ENCODE results near the gene GPN2.
A peak's percentile ranks its signal among the peaks of the same experiment; 100 is the strongest.

GPN2 gene

DNA sequence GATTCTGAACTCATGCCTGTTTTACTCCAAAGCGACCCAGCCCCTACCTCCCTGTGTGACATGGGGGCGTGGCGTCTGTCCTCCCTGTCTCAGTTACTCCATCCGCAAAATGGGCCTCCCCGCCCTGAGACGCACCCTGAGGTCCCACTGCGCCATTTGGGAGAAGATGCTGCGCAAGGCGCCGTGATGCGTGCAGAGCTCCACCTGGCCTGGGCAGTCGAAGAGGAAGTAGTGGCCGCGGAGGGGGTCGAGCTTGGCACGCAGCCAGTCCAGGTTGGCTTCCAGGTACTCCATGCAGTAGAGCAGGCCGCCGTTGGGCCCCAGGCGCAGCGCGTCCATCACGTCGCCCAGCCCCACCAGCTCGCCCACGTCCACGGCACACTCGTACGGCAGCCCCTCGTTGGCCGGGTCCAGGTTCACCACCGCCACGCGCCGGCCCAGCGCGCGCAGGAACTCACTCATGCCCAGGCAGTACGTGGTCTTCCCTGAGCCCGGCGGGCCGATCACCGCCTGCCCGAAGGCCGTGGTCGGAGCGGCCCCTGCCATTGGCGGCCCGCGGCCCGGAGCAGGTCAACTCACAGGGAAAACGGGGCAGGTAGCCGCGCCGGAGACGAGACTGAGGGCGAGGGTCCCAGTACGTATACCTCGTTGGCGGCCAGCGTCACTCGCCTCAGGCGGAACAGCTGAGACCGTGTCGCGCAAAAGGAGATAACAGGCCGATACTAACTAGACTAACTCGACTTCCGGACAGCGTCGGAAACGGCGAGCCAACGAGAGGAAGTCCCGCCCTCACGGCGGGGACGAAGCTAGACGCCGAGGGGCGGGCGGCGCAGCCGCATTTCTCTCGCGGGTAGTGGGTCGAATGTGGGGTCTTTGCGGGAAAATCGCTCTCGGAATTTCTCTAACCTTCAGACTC lies at the start of gene GPN2:
TSS of gene GPN2 (minus strand) at position 733 of the 916 bp plus-strand sequence. CDS start at position 546, 187 bp downstream.
- peak; percentile 93 for DNase-seq (ENCODE audit: low spot score)

DNA sequence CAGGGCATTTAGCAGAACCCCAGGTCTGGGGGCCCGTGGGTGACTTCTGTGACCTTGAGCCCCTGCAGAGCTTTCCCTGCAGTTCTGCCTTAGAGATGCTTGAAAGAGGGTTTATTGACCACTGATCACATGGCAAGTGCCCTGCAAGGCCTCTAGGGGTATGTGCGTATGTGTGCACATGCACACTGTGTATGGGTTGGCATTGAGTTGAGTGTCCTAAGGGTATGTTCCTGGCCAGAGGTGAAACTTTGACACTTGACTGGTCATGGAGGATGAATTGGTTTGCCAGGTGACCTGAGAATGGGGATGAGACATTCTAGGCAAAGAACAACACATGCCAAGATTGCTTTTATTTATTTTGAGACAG lies 48.6 kb upstream of the GPN2 start:
- no peak for DNase-seq (ENCODE audit: low spot score)

DNA sequence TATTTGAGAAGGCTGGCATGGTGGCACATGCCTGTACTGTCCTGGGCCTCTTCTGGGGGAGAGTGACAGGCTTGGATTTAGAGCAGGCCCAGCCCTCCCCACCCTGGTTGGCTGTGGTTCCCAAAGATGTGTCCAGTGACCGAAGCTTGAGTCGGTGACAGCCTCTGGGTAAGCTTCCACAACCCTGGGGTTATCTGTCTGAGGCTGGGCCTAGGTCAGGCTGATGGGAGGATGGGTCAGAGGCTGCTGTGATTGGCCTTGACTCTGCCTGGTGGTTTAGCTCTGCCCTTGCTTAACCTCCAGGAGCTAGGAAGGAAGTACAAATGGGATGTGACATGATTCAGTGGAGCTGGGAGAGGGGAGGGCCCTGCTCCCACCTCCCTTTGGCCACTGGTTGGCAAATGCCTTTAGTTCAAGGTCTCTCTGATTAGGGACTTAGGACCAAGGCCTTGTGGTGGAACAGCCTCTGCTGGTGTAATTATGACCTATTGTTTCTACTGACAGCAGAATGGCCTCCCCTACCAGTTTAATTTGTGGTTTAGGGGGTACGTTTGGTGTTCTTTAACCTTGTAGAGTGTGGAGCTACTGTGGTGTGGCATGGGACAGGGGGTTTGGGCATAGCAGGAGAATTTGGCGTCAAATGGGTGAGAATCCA lies 48.0 kb upstream of the GPN2 start:
- DNase-seq (ENCODE audit: low spot score), result no peak

DNA sequence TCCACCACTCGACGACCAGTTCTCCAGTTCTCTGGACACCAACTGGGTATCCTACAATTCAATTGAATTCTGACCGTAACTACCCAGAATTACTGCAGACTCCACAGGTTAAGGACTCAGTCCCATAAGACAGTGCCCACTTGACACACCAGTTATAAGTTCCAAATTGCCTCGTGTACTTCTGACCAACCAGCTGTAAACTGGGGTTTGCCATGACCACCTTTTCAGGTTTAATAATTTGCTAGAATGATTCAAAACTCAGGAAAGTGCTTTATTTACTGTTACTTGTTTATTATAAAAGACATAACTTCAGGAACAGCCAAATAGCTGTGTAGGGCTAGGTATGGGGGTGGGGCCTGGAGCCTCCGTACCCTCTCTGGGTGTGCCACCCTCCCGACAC lies 46.7 kb upstream of the GPN2 start:
- no peak for DNase-seq (ENCODE audit: low spot score)

DNA sequence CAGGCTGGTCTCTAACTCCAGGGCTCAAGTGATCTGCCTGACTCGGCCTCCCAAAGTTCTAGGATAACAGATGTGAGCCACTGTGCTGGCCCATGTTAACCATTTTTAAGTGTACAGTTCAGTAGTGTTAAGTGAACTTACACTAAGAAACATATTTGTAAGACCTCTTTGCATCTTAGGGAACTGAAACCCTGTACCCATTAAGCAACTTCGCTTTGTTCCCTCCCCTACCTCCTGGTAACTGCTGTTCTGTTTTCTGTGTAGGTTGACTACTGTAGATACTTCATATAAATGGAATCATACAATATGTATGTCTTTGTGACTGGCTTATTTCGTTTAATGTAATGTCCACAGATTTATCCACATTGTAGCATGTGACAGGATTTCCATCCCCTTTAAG lies 42.4 kb upstream of the GPN2 start:
- no peak for DNase-seq (ENCODE audit: low spot score)

DNA sequence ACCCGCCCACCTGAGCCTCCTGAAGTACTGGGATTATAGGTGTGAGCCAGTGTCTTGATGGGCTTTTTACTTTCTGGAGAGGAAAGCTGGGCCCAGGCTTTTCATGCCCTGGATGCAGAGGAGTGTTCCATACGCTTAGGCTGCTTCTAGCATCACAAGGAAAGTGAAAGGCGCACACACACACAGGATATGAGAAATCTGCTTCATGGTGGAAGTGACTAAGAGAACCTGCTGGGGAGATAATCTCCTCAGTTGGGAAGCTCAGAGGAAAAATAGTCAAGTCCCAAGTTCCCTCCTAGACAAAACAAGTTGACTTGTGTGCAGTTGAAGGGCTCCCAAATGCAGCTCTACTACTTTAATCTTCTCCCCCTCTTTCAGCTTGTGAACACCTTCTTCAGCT lies 33.6 kb upstream of the GPN2 start:
- no peak for DNase-seq (ENCODE audit: low spot score)

DNA sequence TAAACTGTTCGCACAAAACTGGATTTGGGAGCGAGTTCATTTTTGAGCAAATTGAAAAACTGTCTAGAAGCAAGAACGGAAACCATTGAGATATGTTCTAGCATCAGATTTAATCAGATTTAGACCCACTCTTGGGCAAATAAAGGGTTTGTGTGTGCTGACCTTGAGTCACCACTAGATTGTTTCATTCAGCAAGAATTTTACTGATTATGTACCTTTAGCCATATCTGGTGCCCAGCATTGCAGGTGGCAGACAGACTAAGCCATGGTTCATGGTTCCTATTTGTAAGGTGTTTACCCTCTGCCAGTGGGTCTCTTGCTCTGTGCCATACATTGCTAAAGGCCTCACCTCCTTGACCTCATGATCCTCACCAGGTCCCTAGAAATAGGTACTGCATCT lies 32.8 kb upstream of the GPN2 start:
- no peak for DNase-seq (ENCODE audit: low spot score)

DNA sequence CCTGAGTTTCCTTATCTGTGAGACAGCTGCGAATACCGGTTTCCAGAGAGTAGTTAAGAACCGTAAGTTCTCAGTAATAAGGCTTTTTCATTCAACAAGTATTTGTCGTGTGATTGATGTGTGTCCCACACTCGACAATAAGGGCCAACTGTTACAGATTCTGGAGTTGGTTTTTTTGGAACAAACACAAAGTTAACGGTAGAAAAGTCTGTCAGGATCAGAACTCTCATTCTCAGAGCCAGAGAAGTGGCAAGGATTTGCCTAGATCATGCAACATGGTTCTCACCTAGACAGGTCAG lies 32.3 kb upstream of the GPN2 start:
- no peak for DNase-seq (ENCODE audit: low spot score)

DNA sequence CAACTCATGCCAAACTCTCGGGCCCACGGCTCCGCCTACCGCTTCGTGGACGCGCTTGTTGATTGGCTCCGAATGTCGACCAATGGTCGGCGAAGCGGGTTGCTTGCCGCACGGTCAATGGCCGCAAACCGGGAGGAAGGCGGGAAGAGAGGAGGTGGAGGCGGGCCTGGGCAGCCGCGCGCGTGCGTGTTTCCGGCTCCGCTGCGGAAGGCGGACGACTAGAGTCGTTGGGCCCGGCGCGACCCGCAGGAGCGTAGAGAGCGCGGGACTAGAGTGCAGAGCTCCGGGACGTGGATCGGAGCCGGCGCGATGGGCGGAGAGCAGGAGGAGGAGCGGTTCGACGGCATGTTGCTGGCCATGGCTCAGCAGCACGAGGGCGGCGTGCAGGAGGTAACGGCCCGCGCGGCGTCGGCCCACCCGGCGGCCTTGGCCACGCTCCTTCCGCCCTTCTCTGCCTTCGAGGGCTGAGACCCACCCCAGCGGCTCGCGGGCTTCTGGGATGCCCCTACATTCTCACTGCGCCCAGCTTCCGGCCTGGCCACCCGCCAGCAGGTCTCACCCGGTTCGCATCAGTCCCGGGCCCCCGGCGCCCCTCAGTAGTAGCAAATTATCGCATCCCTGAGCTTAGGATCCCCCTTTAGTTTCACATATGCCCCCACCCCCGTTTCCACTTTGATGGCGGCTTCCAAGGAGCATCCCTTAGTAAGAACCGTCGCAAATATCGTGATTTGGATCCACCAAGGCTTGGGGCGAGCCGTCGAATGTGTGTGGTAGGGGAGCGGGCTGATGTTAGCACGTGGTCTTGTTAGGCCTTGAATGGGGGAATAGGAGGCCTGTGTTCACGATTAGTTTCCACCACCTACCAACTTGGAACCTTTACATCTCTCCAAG lies 31.7 kb upstream of the GPN2 start, which contains the start of gene NUDC:
TSS of gene NUDC (plus strand) at position 204 of the 891 bp plus-strand sequence. CDS start at position 310, 106 bp downstream.
- DNase-seq (ENCODE audit: low spot score), result peak; percentile 99

DNA sequence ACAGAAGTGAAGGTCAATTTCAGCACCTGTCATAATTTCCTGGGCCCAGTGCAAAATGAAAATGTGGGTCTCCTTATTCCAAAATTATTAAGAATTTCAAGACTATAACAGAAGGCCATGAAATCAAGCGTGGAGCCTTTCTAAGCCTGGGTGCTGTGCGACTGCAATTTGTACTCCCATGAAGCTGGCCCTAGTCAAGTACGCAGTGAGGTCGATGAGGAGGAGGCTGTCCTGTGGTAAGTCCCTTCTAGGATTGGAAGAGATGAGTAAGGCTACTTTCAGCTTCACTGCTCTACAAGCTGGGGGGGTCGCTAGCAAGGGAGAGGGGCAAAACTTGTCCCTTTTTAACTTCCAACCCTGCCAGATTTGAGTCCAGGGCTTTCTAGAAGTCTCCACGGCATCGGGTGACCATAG lies 31.1 kb upstream of the GPN2 start:
- no peak for DNase-seq (ENCODE audit: low spot score)

DNA sequence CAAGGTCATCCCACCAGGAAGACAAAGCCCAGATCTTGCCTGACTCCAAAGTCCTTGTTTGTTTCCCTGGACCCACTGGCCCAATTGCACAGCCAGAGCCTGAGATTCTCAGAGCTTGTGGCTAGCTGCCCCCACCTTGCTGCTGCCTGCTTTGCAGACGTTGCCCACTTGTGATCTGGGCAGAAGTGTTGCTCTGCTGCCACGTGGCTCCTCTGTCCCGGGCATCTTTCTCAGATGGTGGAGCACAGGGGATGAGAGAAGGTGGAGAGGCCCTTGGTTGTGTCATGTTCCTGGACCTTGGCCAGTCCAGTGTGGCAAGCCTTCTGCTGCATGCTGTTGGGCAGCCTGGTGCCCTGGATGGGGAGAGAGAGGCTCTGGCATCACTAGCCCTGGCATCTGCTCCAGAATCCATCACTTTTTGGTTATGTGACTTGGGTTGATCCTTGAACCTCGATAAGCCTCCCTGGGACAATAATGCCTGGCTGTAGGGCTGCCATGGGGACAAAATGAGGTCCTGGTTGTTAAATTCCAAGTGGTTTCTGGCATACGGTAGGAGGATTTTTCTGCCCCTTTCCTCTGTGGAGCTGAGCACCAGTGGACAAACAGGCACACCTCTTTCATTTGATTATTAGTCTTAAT lies 25.2 kb upstream of the GPN2 start:
- DNase-seq (ENCODE audit: low spot score), result no peak

DNA sequence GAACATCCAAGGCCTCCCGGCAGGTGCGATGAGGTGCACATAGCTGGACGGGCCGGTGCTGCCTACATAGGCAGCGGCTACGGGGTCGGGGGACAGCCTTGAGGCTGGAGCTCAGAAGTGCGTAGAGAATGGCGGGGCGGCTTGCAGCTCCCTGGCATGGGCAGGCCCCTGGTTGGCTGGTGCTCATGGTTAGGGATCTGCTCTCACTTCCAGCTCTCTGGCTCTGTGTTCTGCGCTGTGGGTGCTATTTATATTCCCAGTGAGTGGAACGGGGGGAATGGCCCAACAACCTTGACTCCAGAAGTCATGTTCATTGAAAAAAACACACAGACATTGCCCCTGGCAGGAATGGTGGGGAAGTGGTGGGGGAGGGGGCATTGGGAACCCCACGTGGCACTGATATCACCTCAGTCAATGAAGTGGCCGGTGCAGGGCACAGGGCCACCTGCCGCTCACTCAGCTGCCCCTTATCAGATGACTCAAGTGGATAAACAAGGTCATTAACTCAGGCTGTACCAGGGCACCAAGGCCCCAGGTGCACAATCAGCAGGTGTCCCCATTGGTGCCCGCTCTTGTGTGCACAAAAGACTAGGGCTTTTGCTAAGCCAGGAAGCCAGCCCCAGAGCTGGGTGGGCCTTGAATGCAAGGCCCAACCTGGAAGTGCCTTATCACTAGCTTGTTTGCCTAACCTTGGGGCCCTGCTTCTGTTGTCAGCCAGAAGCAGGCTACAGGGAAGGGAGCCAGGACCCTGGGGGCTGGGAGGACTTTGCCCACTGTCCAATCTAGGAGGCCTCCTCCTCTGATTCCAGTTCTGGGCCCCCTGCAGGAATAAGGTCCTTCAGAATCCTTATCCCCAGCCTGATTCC lies 23.9 kb upstream of the GPN2 start, which contains the start of gene NR0B2:
TSS of gene NR0B2 (minus strand) at position 222 of the 866 bp plus-strand sequence. CDS start at position 187, 35 bp downstream.
- DNase-seq (ENCODE audit: low spot score), result no peak

DNA sequence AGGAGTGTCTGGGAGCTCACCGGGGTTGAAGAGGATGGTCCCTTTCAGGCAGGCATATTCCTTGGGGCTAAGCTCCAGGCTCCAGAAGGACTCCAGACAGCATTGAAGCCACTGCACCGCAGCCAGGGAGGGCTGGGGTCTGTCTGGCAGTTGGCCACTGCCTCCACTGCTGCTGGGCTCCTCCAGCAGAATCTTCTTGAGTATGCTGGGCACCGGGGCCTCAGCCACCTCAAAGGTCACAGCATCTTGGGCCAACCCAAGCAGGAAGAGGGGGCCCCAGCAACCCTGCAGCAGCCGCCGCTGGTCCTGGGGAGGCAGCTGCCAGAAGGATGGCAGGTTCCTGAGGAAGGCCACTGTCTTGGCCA lies 23.3 kb upstream of the GPN2 start:
- no peak for DNase-seq (ENCODE audit: low spot score)

DNA sequence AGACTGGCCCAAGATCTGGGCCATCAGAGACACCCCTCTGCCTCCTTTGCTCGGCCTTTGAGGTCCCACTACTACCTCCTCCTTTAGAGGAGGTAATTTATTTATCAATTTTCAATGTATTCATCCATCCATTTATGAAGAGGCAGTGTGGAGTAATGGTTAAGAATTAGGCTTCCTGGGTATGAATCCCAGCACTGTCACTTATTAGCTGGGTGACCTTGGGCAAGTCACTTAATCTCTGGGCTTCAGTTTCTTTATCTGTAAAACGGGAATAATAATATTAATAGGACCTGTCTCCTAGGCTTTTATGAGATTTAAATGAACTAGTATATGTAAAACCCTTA lies 22.0 kb upstream of the GPN2 start:
- DNase-seq (ENCODE audit: low spot score), result no peak

DNA sequence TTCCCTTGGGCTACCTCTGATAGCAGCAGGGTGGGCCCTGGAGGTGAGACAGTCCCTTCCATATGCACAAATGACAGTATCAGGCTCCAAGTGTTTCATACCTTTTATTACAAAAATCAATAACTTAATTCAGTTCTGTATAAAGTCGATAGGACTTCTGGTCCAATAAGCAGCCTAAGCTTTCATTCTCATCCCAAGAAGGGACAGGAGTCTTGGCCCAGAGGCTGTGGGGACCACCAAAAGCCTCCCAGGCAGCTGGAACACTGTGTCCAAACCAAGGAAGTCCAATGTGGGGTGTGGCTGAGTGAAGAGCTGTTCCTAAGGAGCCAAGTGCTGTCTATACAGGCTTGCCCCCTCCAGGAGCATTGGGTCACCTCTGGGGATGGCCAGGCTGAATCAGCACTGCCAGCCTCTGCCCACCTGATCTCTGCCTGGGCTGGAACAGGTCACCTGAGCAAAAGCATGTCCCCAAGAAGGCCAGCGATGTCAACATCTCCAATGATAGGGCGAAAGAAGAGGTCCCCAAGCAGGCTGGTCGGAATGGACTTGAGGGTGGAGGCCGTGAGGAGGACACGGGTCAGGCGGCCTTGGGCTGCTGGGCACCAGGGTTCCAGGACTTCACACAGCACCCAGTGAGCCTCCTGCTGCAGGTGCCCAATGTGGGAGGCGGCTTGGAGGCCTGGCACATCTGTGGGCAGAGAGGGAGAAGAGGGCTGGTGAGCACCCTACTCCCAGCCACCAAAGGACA lies 21.5 kb upstream of the GPN2 start:
- DNase-seq (ENCODE audit: low spot score), result no peak

DNA sequence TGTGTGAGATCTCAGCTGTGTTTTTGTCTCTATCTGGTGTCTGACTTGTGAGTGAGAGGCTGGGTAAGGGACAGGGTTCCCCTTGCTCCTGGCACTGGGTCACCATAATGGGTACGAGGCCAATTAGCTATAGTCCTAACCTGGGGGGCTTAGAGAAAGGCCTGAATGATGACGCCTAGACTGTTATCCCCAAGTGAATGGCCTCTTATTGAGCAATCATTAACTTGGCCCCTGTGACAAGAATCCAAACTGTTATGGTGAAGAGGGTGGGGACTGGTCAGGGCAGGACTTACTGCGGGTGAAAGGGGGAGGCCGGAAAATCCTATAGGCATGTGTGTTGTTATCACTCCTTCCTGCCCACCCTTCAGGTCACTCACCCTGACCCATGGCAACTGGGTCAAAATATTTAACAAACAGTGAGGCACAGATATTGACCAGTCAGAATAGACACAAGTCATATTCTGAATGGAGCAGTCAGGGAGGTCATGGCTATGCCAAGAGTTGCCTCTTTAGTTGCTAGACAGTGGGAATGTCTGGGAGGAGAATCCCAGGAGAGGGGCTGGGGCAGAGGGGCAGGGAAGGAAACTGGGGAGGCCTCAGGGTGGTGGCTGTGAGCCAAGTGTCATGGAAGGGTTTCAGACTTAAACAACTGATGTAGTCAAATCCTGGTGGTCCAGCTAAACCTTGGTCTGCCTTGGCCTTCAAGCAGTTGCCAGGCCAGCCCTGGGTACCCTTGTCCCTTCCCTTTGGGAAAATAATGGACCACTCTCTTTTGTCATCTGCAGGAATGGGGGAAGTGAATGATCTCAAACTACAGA lies 20.5 kb upstream of the GPN2 start:
- DNase-seq (ENCODE audit: low spot score), result no peak

DNA sequence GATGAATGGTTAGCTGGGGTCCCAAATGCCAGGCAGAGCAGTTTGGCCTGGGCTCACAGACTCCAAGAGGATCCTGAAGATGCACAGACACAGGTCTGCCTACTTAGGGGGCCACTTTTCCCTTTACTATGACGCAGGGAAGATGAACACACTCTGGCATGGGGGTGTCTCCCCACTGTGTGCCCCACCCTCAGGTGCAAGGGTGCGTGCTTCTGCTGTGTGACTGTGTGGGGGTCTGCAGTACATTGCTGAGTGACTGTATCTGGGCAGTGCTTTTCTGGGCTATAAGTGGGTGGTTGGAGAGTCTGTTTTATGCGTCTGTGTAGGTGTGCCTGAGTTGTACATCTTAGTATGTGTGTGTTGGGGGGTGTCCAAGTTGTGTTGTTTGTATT lies 19.9 kb upstream of the GPN2 start:
- DNase-seq (ENCODE audit: low spot score), result no peak

DNA sequence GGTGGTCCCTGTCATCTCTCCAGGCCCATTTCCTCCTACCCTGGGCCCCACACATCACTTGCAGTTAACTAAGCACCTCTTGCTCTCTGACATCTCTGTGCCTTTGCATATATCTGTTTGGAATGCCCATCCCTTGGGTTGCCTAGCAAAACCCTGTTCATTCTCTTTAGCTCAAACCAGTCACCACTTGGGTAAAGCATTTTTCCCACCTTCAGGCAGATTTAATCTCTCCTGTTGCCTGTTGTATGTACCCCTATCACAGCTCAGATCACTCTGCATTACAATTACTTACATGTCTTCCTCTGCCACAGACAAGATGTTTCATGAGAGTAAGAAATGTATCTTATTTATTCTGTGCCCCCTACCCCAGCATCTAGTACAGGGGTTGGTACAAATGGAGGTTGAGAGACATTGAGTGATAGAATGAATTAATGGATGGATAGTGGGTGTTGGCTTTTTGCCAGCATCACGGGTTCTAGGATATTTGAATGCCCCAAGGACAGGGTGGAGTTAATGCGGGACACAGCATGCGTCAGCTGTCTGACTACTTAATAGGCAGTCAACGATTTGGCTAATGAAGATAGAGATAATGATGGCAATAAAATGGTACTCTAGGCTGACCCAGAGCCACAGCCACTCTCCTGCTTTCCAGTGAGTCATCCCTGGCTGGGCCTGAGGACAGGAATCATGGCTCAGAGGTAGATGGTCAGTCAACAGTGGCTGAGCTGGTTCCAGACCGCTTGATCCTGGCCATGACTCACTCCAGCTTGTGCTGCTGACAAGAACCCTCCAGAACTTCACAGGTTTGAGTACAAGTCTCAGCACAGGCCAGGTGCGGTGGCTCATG lies 17.2 kb upstream of the GPN2 start:
- peak; percentile 81 for DNase-seq (ENCODE audit: low spot score)
